DND-41 (cell line): ENCODE data around the gene DHCR7.

Experiments
- EZH2 ChIP-seq: IDR thresholded peaks from 3 replicates; pipeline ENCODE4 v1.6.1; 2012; ENCODE audit warnings: borderline replicate concordance, low read depth, mild to moderate bottlenecking, moderate library complexity, low read length, inconsistent platforms; ENCODE audit not compliant: severe bottlenecking
- TF ChIP-seq, protein P1 (sequence below): IDR thresholded peaks from 2 replicates; pipeline ENCODE4 v1.5.1; 2012; ENCODE audit warnings: borderline replicate concordance, low read length, moderate library complexity, mild to moderate bottlenecking; ENCODE audit not compliant: poor library complexity, severe bottlenecking; ENCODE audit errors: extremely low read depth

DNA sequence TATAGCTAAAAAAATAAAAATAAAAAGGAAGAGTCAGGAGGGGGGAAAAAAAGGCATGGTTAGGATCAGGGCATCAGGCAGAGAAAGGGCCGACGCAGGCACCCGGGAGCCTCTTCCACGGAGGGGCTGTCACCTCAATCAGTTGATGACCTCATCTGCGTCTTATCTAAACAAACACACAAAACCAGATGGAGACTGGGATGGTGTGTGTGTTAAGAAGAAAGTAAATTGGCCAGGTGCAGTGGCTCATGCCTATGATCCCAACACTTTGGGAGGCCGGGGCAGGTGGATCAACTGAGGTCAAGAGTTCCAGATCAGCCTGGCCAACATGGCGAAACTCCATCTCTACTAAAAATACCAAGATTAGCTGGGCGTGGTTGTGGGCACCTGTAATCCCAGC, 63.6 kb downstream of the DHCR7 start:
- TF ChIP-seq, protein P1, sequence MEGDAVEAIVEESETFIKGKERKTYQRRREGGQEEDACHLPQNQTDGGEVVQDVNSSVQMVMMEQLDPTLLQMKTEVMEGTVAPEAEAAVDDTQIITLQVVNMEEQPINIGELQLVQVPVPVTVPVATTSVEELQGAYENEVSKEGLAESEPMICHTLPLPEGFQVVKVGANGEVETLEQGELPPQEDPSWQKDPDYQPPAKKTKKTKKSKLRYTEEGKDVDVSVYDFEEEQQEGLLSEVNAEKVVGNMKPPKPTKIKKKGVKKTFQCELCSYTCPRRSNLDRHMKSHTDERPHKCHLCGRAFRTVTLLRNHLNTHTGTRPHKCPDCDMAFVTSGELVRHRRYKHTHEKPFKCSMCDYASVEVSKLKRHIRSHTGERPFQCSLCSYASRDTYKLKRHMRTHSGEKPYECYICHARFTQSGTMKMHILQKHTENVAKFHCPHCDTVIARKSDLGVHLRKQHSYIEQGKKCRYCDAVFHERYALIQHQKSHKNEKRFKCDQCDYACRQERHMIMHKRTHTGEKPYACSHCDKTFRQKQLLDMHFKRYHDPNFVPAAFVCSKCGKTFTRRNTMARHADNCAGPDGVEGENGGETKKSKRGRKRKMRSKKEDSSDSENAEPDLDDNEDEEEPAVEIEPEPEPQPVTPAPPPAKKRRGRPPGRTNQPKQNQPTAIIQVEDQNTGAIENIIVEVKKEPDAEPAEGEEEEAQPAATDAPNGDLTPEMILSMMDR, result no peak
- TF ChIP-seq EZH2, result no peak
